ENCODE measurements around the gene MRPL24.

MRPL24 gene

GRCh38 chr1:156740741-156741480, at the start of gene MRPL24:
Gene MRPL24, minus strand, starts transcription at chr1:156741088. Its CDS starts 2,384 bp downstream, at chr1:156738704.
- H3K27me3 ChIP-seq (ENCODE audit: control insufficient read depth, insufficient read depth, low read length): no peaks in the 10 kb centered on the region
- H3K4me3 ChIP-seq (ENCODE audit: low read length): peak within 1 kb of the TSS; percentile 92
- peaks cover 7% of the 10 kb centered on the region for H3K36me3 ChIP-seq (ENCODE audit: control insufficient read depth, insufficient read depth, low read length)
- H3K9me3 ChIP-seq (ENCODE audit: control insufficient read depth, low read length): no peaks in the 10 kb centered on the region
- peak within 1 kb of the TSS; percentile 70 for H3K9ac ChIP-seq (ENCODE audit: low read length)
- peaks cover 20% of the 10 kb centered on the region for H3K4me1 ChIP-seq (ENCODE audit: control insufficient read depth, insufficient read depth, low read length)

DNA sequence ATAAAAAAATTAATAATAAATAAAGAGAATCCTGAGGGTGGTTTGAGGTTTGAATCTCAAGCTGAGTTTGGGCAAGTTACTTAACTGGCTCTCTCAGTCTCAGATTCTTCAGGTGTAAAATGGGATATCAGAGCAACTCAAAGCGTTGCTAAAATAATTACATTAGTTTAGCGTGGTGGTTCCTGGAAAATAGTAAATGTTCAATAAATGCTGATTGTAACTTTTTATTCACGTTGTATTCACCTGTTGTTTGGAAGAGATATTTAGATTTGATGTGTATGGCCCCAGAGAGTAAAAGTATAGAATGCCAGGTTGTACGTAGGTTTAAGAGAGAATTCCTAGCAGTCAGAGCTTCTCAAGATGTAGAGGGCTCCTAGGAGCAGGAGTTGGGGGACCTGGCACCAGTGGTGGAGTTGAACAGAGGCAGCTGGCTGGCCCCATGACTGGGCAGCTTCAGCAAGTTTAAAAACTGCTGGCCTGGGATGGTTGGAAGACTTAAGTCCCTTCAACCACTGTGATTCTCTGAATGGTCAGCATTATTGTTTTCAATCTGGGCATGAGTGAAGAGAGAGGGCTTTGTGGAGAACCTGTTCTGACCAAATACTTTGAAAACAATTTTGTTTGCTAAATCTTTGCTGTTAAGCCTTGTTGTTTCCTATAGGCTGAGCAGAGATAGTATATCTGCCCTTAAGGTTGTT, 48.9 kb upstream of the MRPL24 start:
- H3K9ac ChIP-seq (ENCODE audit: low read length): no peak overlapping the region
- peaks cover 6% of the 10 kb centered on the region for H3K36me3 ChIP-seq (ENCODE audit: control insufficient read depth, insufficient read depth, low read length)
- no peaks in the 10 kb centered on the region for H3K9me3 ChIP-seq (ENCODE audit: control insufficient read depth, low read length)
- H3K27me3 ChIP-seq (ENCODE audit: control insufficient read depth, insufficient read depth, low read length): no peaks in the 10 kb centered on the region
- H3K4me1 ChIP-seq (ENCODE audit: control insufficient read depth, insufficient read depth, low read length): no peaks in the 10 kb centered on the region
- H3K4me3 ChIP-seq (ENCODE audit: low read length): no peak overlapping the region

- no peak overlapping the region for H3K4me3 ChIP-seq (ENCODE audit: low read length)
- H3K9ac ChIP-seq (ENCODE audit: low read length): no peak overlapping the region
- no peaks in the 10 kb centered on the region for H3K27me3 ChIP-seq (ENCODE audit: control insufficient read depth, insufficient read depth, low read length)
- H3K36me3 ChIP-seq (ENCODE audit: control insufficient read depth, insufficient read depth, low read length): no peaks in the 10 kb centered on the region
- H3K9me3 ChIP-seq (ENCODE audit: control insufficient read depth, low read length): no peaks in the 10 kb centered on the region
- H3K4me1 ChIP-seq (ENCODE audit: control insufficient read depth, insufficient read depth, low read length): no peaks in the 10 kb centered on the region
Observed at GRCh38 chr1:156788136-156788535, 47.2 kb upstream of the MRPL24 start.

DNA sequence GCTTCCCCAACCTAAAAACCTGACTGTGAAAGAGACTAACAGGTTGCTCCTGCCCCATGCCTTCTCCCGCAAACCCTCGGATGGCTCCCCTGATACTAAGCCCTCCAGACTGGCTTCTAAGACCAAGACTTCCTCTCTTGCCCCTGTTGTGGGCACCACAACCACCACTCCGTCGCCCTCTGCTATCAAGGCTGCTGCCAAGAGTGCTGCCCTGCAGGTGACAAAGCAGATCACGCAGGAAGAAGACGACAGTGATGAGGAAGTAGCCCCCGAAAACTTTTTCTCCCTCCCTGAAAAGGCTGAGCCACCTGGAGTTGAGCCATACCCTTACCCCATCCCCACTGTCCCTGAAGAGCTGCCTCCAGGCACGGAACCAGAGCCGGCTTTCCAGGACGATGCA, 45.8 kb upstream of the MRPL24 start:
- H3K4me1 ChIP-seq (ENCODE audit: control insufficient read depth, insufficient read depth, low read length): no peaks in the 10 kb centered on the region
- H3K36me3 ChIP-seq (ENCODE audit: control insufficient read depth, insufficient read depth, low read length): no peaks in the 10 kb centered on the region

GRCh38 chr1:156785458-156785857, 44.6 kb upstream of the MRPL24 start:
- H3K9ac ChIP-seq (ENCODE audit: low read length): no peak overlapping the region
- no peaks in the 10 kb centered on the region for H3K9me3 ChIP-seq (ENCODE audit: control insufficient read depth, low read length)
- H3K27me3 ChIP-seq (ENCODE audit: control insufficient read depth, insufficient read depth, low read length): no peaks in the 10 kb centered on the region
- no peaks in the 10 kb centered on the region for H3K4me1 ChIP-seq (ENCODE audit: control insufficient read depth, insufficient read depth, low read length)
- no peaks in the 10 kb centered on the region for H3K36me3 ChIP-seq (ENCODE audit: control insufficient read depth, insufficient read depth, low read length)
- no peak overlapping the region for H3K4me3 ChIP-seq (ENCODE audit: low read length)

More for the DNA sequence above, 45.8 kb upstream of the MRPL24 start:
- Histone ChIP-seq H3K27me3 (ENCODE audit: control insufficient read depth, insufficient read depth, low read length) (no peaks in the 10 kb centered on the region), H3K9ac (ENCODE audit: low read length) (no peak overlapping the region), H3K4me3 (ENCODE audit: low read length) (no peak overlapping the region), H3K9me3 (ENCODE audit: control insufficient read depth, low read length) (no peaks in the 10 kb centered on the region)

DNA sequence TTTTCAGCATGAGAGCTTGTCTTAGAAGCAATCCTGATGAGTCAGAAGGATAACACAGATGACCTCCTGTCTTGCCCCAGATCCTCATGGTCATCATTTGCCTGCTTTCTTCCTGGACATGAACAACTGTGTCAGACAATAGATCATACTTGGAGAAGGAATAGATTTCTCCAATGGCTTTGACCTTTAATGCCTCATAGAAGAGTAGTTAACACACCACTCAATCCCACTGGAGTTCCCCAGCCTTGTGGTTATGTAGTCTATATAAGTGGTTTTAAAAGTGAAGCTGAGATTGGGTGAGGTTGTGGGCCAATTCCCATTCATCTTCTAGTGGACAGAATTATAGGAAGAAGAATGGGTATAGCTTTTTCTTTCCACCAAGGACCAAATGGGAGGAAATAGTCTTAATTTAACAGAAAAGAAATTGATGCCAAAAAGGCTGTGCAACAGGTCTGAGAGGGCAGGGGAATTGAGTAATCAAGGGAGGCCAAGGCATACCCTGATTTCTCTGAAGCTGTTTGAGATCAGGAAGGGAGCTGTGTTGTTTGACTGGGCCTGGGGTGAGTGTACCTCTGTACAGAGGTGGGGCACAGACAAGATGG, 40.8 kb upstream of the MRPL24 start:
- H3K27me3 ChIP-seq (ENCODE audit: control insufficient read depth, insufficient read depth, low read length): no peaks in the 10 kb centered on the region
- no peaks in the 10 kb centered on the region for H3K9me3 ChIP-seq (ENCODE audit: control insufficient read depth, low read length)
- H3K9ac ChIP-seq (ENCODE audit: low read length): no peak overlapping the region
- H3K4me1 ChIP-seq (ENCODE audit: control insufficient read depth, insufficient read depth, low read length): no peaks in the 10 kb centered on the region
- H3K36me3 ChIP-seq (ENCODE audit: control insufficient read depth, insufficient read depth, low read length): no peaks in the 10 kb centered on the region
- H3K4me3 ChIP-seq (ENCODE audit: low read length): no peak overlapping the region

GRCh38 chr1:156777573-156777972, 36.7 kb upstream of the MRPL24 start:
- Histone ChIP-seq H3K36me3 (ENCODE audit: control insufficient read depth, insufficient read depth, low read length) (no peaks in the 10 kb centered on the region), H3K4me1 (ENCODE audit: control insufficient read depth, insufficient read depth, low read length) (peaks cover 5% of the 10 kb centered on the region), H3K4me3 (ENCODE audit: low read length) (no peak overlapping the region), H3K27me3 (ENCODE audit: control insufficient read depth, insufficient read depth, low read length) (no peaks in the 10 kb centered on the region), H3K9me3 (ENCODE audit: control insufficient read depth, low read length) (no peaks in the 10 kb centered on the region), H3K9ac (ENCODE audit: low read length) (no peak overlapping the region)

DNA sequence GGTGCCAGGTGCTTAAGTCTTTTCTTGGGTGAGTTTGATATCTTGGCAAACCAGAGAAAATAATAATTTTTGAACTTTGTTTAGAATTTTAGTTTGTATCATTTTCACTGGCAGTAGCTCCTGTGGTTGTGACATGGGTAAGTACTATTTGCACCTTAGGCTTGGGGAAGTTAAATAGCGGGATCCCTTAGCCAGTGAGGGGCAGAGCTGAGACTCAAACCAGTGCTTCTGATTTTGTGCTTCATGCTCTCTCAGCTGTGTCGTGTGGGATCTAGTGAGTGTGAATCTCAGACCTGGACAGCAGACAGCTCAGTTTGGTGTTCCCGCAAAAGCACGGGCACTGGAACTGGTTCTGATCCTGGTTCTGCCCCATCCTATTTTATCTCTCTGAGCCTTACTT, 36.1 kb upstream of the MRPL24 start:
- H3K9me3 ChIP-seq (ENCODE audit: control insufficient read depth, low read length): no peaks in the 10 kb centered on the region
- H3K27me3 ChIP-seq (ENCODE audit: control insufficient read depth, insufficient read depth, low read length): no peaks in the 10 kb centered on the region
- no peaks in the 10 kb centered on the region for H3K36me3 ChIP-seq (ENCODE audit: control insufficient read depth, insufficient read depth, low read length)
- peaks cover 6% of the 10 kb centered on the region for H3K4me1 ChIP-seq (ENCODE audit: control insufficient read depth, insufficient read depth, low read length)
- no peak overlapping the region for H3K4me3 ChIP-seq (ENCODE audit: low read length)
- no peak overlapping the region for H3K9ac ChIP-seq (ENCODE audit: low read length)

GRCh38 chr1:156775799-156776198, 34.9 kb upstream of the MRPL24 start:
- Histone ChIP-seq H3K4me3 (ENCODE audit: low read length) (no peak overlapping the region), H3K36me3 (ENCODE audit: control insufficient read depth, insufficient read depth, low read length) (no peaks in the 10 kb centered on the region), H3K27me3 (ENCODE audit: control insufficient read depth, insufficient read depth, low read length) (no peaks in the 10 kb centered on the region), H3K4me1 (ENCODE audit: control insufficient read depth, insufficient read depth, low read length) (peaks cover 6% of the 10 kb centered on the region), H3K9me3 (ENCODE audit: control insufficient read depth, low read length) (no peaks in the 10 kb centered on the region), H3K9ac (ENCODE audit: low read length) (no peak overlapping the region)

- Histone ChIP-seq H3K4me1 (ENCODE audit: control insufficient read depth, insufficient read depth, low read length) (peaks cover 13% of the 10 kb centered on the region), H3K4me3 (ENCODE audit: low read length) (no peak overlapping the region), H3K9me3 (ENCODE audit: control insufficient read depth, low read length) (no peaks in the 10 kb centered on the region), H3K27me3 (ENCODE audit: control insufficient read depth, insufficient read depth, low read length) (no peaks in the 10 kb centered on the region), H3K9ac (ENCODE audit: low read length) (no peak overlapping the region), H3K36me3 (ENCODE audit: control insufficient read depth, insufficient read depth, low read length) (no peaks in the 10 kb centered on the region)
Observed at GRCh38 chr1:156773607-156774006, 32.7 kb upstream of the MRPL24 start.

- no peak overlapping the region for H3K4me3 ChIP-seq (ENCODE audit: low read length)
- peaks cover 13% of the 10 kb centered on the region for H3K4me1 ChIP-seq (ENCODE audit: control insufficient read depth, insufficient read depth, low read length)
- H3K36me3 ChIP-seq (ENCODE audit: control insufficient read depth, insufficient read depth, low read length): no peaks in the 10 kb centered on the region
- no peaks in the 10 kb centered on the region for H3K27me3 ChIP-seq (ENCODE audit: control insufficient read depth, insufficient read depth, low read length)
- no peak overlapping the region for H3K9ac ChIP-seq (ENCODE audit: low read length)
- H3K9me3 ChIP-seq (ENCODE audit: control insufficient read depth, low read length): no peaks in the 10 kb centered on the region
Observed at GRCh38 chr1:156772728-156773497, 32.0 kb upstream of the MRPL24 start.

- H3K4me1 ChIP-seq (ENCODE audit: control insufficient read depth, insufficient read depth, low read length): peaks cover 13% of the 10 kb centered on the region
- no peaks in the 10 kb centered on the region for H3K36me3 ChIP-seq (ENCODE audit: control insufficient read depth, insufficient read depth, low read length)
- no peak overlapping the region for H3K9ac ChIP-seq (ENCODE audit: low read length)
- H3K4me3 ChIP-seq (ENCODE audit: low read length): no peak overlapping the region
- H3K27me3 ChIP-seq (ENCODE audit: control insufficient read depth, insufficient read depth, low read length): no peaks in the 10 kb centered on the region
- H3K9me3 ChIP-seq (ENCODE audit: control insufficient read depth, low read length): no peaks in the 10 kb centered on the region
Observed at GRCh38 chr1:156772222-156772621, 31.3 kb upstream of the MRPL24 start.

All from mucosa of stomach (tissue), 1 donor.